Osteoblast (primary cell): ENCODE results near the gene ADD1. TPM values are rescaled to one million over a fixed set of nuclear protein-coding genes. Genes with fewer than 3 reads are reported as not detected.
A peak's percentile ranks its signal among the peaks of the same experiment; 100 is the strongest.
"Not testable (repeated sequence)": the region's sequence is repeated elsewhere in the genome, so short reads cannot be mapped to it uniquely, and the experiment has no call there.

Experiments
- DNase-seq: peaks from one replicate; pipeline ENCODE4 v3.0.0; 2011; ENCODE audit warnings: low spot score, mixed read lengths; ENCODE audit not compliant: insufficient read length; ENCODE audit errors: missing footprints
- H2AFZ ChIP-seq: 2 replicates; pipeline ENCODE4 v1.6.0; 2011; ENCODE audit warnings: mild to moderate bottlenecking, low read length
- H3K27ac ChIP-seq: 2 replicates; pipeline ENCODE4 v1.5.1; 2011; ENCODE audit warnings: mild to moderate bottlenecking, low read depth, low read length, moderate library complexity
- H3K27me3 ChIP-seq: 2 replicates; pipeline ENCODE4 v1.6.0; 2012; ENCODE audit warnings: mild to moderate bottlenecking, control low read depth, inconsistent platforms, low read length, moderate library complexity; ENCODE audit not compliant: insufficient read depth
- H3K36me3 ChIP-seq: 2 replicates; pipeline ENCODE4 v1.5.1; 2011; ENCODE audit warnings: mild to moderate bottlenecking, low read length, control low read depth, moderate library complexity; ENCODE audit not compliant: insufficient read depth
- H3K4me1 ChIP-seq: 2 replicates; pipeline ENCODE4 v1.5.1; 2011; ENCODE audit warnings: mild to moderate bottlenecking, low read length, control low read depth, moderate library complexity; ENCODE audit not compliant: insufficient read depth
- H3K4me2 ChIP-seq: 2 replicates; pipeline ENCODE4 v1.6.0; 2011; ENCODE audit warnings: mild to moderate bottlenecking, low read length; ENCODE audit not compliant: insufficient read depth
- H3K4me3 ChIP-seq: fragments of 200-600 bp; sonication (generic); 3 replicates; pipeline ENCODE4 v1.5.1; 2012; ENCODE audit warnings: mild to moderate bottlenecking, low read length, inconsistent platforms; ENCODE audit not compliant: insufficient read depth
- H3K79me2 ChIP-seq: 2 replicates; pipeline ENCODE4 v1.6.0; 2012; ENCODE audit warnings: mild to moderate bottlenecking, low read length, control low read depth, inconsistent platforms; ENCODE audit not compliant: insufficient read depth
- H3K9me3 ChIP-seq: 2 replicates; pipeline ENCODE4 v1.5.1; 2011; ENCODE audit warnings: low read depth, low read length, control low read depth
- H4K20me1 ChIP-seq: 2 replicates; pipeline ENCODE4 v1.6.0; 2012; ENCODE audit warnings: mild to moderate bottlenecking, low read length, control low read depth; ENCODE audit not compliant: insufficient read depth
- total RNA-seq: library from RNA; depleted of rRNA; stranded (reverse); fragments of >200 nt; gene quantifications from 2 replicates; pipeline ENCODE4 v1.2.3, GENCODE V29; 2012
- TF ChIP-seq, protein P1 (sequence below): IDR thresholded peaks from 2 replicates; pipeline ENCODE4 v1.5.1; 2011; ENCODE audit warnings: mild to moderate bottlenecking, low read depth, low read length, moderate library complexity; ENCODE audit errors: extremely low read depth

Gene ADD1
- total RNA-seq, 1 donor, result 200 TPM

DNA sequence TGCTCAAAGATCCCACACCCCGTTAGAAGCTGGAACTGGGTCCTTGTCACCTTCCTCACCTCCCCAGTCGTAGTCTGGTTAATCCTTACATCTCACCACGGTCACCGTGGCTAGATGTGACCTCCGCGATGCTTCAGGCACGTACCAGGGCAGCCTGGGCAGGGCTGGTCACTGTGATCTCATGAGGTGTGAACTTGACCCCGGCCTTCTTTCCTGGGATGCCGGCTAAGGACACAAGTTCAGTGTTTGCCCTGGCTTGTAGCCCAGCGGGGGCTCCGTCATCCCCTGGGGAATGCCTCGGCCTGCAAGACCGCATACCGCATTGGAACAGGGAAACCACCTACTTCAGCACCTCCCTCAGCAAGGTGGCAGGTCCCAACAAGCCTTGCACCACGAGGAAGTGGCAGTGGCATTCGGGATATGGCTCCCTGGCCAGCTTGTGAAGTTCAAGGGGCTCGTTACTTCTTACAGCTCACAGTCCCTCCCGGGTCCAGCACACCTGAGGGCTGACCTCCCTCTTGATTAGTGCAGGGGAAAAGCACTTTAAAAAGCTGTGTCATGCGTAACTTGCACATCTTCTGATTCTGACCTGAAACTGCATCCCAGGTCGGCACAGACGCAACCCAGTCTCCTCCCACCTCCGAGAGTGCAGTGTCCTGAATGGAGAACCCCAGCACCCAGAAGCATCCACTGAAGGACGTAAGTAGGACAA, 93.7 kb downstream of the ADD1 start:
- Histone ChIP-seq H3K9me3 (no peaks in the 10 kb centered on the region), H3K27me3 (no peaks in the 10 kb centered on the region), H3K36me3 (peaks cover 51% of the 10 kb centered on the region), H3K4me2 (peak overlapping the region; percentile 21), H3K79me2 (peaks cover 31% of the 10 kb centered on the region), H3K4me1 (peaks cover 29% of the 10 kb centered on the region), H3K4me3 (no peak overlapping the region), H3K27ac (peak overlapping the region; percentile 94), H2AFZ (no peak overlapping the region), H4K20me1 (peaks cover 24% of the 10 kb centered on the region)
- TF ChIP-seq, protein P1, sequence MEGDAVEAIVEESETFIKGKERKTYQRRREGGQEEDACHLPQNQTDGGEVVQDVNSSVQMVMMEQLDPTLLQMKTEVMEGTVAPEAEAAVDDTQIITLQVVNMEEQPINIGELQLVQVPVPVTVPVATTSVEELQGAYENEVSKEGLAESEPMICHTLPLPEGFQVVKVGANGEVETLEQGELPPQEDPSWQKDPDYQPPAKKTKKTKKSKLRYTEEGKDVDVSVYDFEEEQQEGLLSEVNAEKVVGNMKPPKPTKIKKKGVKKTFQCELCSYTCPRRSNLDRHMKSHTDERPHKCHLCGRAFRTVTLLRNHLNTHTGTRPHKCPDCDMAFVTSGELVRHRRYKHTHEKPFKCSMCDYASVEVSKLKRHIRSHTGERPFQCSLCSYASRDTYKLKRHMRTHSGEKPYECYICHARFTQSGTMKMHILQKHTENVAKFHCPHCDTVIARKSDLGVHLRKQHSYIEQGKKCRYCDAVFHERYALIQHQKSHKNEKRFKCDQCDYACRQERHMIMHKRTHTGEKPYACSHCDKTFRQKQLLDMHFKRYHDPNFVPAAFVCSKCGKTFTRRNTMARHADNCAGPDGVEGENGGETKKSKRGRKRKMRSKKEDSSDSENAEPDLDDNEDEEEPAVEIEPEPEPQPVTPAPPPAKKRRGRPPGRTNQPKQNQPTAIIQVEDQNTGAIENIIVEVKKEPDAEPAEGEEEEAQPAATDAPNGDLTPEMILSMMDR, result no peak
- peak; percentile 91 for DNase-seq

DNA sequence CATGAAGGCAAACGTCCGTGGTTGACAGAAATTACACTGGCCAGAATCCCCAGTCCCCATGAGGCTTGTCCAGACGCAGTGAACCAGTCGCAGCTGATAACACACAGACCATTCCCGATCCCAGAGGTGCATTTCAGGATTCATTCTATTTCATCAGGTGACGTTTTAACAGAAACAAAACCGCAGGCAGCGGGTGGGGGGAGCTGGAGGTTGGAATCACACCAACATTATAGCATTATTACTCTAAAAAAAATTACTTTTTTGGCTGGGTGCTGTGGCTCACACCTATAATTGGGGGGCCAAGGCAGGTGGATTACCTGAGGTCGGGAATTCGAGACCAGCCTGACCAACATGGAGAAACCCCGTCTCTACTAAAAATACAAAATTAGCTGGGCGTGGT, 94.3 kb downstream of the ADD1 start:
- H3K4me1 ChIP-seq, result peaks cover 29% of the 10 kb centered on the region
- H4K20me1 ChIP-seq, result peaks cover 24% of the 10 kb centered on the region
- peaks cover 28% of the 10 kb centered on the region for H3K79me2 ChIP-seq
- TF ChIP-seq, protein P1, result no peak
- no peaks in the 10 kb centered on the region for H3K27me3 ChIP-seq
- no peak overlapping the region for H3K4me2 ChIP-seq
- no peaks in the 10 kb centered on the region for H3K9me3 ChIP-seq
- H3K27ac ChIP-seq, result no peak overlapping the region
- DNase-seq, result peak; percentile 25
- H2AFZ ChIP-seq, result no peak overlapping the region
- H3K4me3 ChIP-seq, result no peak overlapping the region
- H3K36me3 ChIP-seq, result peaks cover 55% of the 10 kb centered on the region

GRCh38 chr4:2938411-2938810, 94.8 kb downstream of the ADD1 start:
- DNase-seq, H3K4me3 ChIP-seq, H3K27me3 ChIP-seq, H3K9me3 ChIP-seq, H2AFZ ChIP-seq, H3K27ac ChIP-seq, H3K4me2 ChIP-seq: not testable (repeated sequence)
- peaks cover 58% of the 10 kb centered on the region for H3K36me3 ChIP-seq
- H3K79me2 ChIP-seq, result peaks cover 23% of the 10 kb centered on the region
- peaks cover 26% of the 10 kb centered on the region for H3K4me1 ChIP-seq
- peaks cover 24% of the 10 kb centered on the region for H4K20me1 ChIP-seq

DNA sequence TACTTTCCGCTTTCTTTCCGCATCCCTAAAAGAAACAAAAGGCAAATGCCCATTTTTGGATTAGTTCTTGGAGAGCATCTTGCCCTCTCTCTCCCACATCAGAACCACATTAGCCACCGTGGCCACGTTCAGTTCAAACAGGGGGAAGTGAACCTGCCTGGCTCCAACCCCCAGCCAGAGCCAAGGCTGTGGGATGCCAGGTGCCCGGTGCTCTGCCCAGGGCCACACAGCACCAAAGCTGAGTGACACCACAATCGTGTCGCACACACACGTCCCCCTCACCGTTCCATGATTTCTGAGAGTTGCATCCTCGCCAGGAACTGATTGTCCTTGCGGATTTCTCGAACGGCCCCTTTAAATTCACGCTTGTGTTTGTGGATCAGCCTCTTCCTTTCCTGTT, 95.3 kb downstream of the ADD1 start:
- Histone ChIP-seq H3K4me1 (peaks cover 26% of the 10 kb centered on the region), H3K4me2 (no peak overlapping the region), H3K9me3 (no peaks in the 10 kb centered on the region), H3K36me3 (peaks cover 63% of the 10 kb centered on the region), H3K79me2 (peaks cover 19% of the 10 kb centered on the region), H3K27ac (no peak overlapping the region), H3K4me3 (no peak overlapping the region), H2AFZ (no peak overlapping the region), H4K20me1 (peaks cover 24% of the 10 kb centered on the region), H3K27me3 (no peaks in the 10 kb centered on the region)
- DNase-seq, result peak; percentile 79
- TF ChIP-seq, protein P1, result no peak
